HG02870 (cell line): ENCODE results near the gene KPNB1.
A peak's percentile ranks its signal among the peaks of the same experiment; 100 is the strongest.

Experiments
- ATAC-seq: cut with Tn5 transposase; IDR thresholded peaks from one replicate; pipeline ENCODE4 v1.9.1; 2021; ENCODE audit warnings: mild to moderate bottlenecking, moderate library complexity; ENCODE audit not compliant: unreplicated experiment

KPNB1 gene

GRCh38 chr17:47636273-47637030, 13.3 kb upstream of the KPNB1 start:
- ATAC-seq: no peak

GRCh38 chr17:47638903-47639302, 10.8 kb upstream of the KPNB1 start:
- ATAC-seq: no peak

- no peak for ATAC-seq
Measured at GRCh38 chr17:47640076-47640475, 9.6 kb upstream of the KPNB1 start.

GRCh38 chr17:47641202-47641601, 8.5 kb upstream of the KPNB1 start:
- ATAC-seq: no peak

- no peak for ATAC-seq
Measured at GRCh38 chr17:47643116-47643515, 6.6 kb upstream of the KPNB1 start.

- no peak for ATAC-seq
Measured at GRCh38 chr17:47644324-47644723, 5.4 kb upstream of the KPNB1 start.

GRCh38 chr17:47649972-47650524, 329 bp downstream of the KPNB1 start:
- ATAC-seq: no peak

GRCh38 chr17:47650525-47651522, 1.1 kb downstream of the KPNB1 start:
- ATAC-seq: peak; percentile 41

- ATAC-seq: no peak
Measured at GRCh38 chr17:47651704-47652103, 2.0 kb downstream of the KPNB1 start.

GRCh38 chr17:47652570-47652969, 2.9 kb downstream of the KPNB1 start:
- ATAC-seq: no peak

GRCh38 chr17:47653442-47653841, 3.7 kb downstream of the KPNB1 start:
- no peak for ATAC-seq

- no peak for ATAC-seq
Measured at GRCh38 chr17:47654991-47655390, 5.3 kb downstream of the KPNB1 start.

- ATAC-seq: peak; percentile 56
Measured at GRCh38 chr17:47660064-47660492, 10.4 kb downstream of the KPNB1 start.

GRCh38 chr17:47663912-47664623, 14.3 kb downstream of the KPNB1 start:
- no peak for ATAC-seq

GRCh38 chr17:47664624-47664941, 14.9 kb downstream of the KPNB1 start:
- no peak for ATAC-seq

GRCh38 chr17:47665655-47666054, 15.9 kb downstream of the KPNB1 start:
- no peak for ATAC-seq

- ATAC-seq: no peak
Measured at GRCh38 chr17:47669081-47669480, 19.4 kb downstream of the KPNB1 start.

- ATAC-seq: no peak
Measured at GRCh38 chr17:47670064-47670463, 20.3 kb downstream of the KPNB1 start.

- no peak for ATAC-seq
Measured at GRCh38 chr17:47674499-47674898, 24.8 kb downstream of the KPNB1 start.

- no peak for ATAC-seq
Measured at GRCh38 chr17:47675380-47676198, 25.9 kb downstream of the KPNB1 start.
